Activated CD8-positive, alpha-beta memory T cell treated with anti-CD3 and anti-CD28 coated beads for 1 hour (primary cell): Measurements from ENCODE around the gene TUBA4B.
"Not testable (repeated sequence)": the region's sequence is repeated elsewhere in the genome, so short reads cannot be mapped to it uniquely, and the experiment has no call there.

Experiments
- DNase-seq, 2 donors: peaks; one replicate each; pipeline ENCODE4 v3.0.0-alpha.2; 2020; ENCODE audit warnings: low read depth in 1 of 2; ENCODE audit errors: extremely low read depth in 1 of 2

TUBA4B gene

DNA sequence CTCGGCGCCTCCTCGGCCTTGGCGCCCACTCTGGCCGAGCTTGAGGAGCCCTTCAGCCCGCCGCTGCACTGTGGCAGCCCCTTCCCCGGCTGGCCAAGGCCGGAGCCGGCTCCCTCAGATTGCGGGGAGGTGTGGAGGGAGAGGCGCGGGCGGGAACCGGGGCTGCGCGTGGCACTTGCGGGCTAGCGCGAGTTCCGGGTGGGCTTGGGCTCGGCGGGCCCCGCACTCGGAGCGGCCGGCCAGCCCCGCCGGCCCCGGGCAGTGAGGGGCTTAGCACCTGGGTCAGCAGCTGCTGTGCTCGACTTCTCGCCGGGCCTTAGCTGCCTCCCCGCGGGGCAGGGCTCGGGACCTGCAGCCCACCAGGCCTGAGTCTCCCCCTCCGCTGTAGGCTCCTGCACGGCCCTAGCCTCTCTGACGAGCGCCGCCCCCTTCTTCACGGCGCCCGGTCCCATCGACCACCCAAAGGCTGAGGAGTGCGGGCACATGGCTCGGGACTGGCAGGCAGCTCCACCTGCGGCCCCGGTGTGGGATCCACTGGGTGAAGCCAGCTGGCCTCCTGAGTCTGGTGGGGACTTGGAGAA lies 59.7 kb downstream of the TUBA4B start:
- DNase-seq = not testable (repeated sequence)

DNA sequence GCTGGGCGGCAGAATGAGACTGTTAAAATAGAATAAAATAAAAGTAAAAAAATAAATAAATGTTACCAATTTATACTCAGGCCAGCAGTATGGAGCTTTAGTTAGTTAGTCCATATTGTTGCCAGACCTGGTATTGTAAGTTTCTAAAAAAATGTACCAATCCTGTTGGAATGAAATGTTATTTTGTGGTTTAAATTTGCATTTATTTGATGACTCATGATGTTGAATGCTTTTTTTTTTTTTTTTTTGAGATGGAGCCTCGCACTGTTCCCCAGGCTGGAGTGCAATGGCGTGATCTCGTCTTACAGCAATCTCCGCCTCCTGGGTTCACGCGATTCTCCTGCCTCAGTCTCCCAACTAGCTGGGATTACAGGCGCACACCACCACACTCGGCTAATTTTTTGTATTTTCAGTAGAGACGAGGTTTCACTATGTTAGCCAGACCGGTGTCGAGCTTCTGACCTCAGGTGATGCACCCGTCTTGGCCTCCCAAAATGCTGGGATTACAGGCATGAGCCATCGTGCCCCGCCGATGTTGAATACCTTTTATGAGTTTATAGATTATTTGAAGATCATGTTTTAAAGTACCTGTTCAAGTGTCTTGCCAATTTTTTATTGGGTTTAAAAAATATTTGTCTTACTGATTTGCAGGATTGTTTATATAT lies 61.9 kb downstream of the TUBA4B start:
- no peak for DNase-seq
